SU-DHL-6 (cell line): Measurements from ENCODE around the gene ABHD1.

Experiments used
- CTCF ChIP-seq: fragments of 200-600 bp; sonication (generic); IDR thresholded peaks from one replicate; pipeline ENCODE4 v1.5.1; 2017; ENCODE audit warnings: antibody characterized with exemption, mild to moderate bottlenecking, low read length, moderate library complexity; ENCODE audit not compliant: insufficient read depth, poor library complexity, severe bottlenecking
- EZH2phosphoT487 ChIP-seq: fragments of 200-600 bp; sonication (generic), shearing (Covaris generic); conservative IDR thresholded peaks from 2 replicates; pipeline ENCODE4 v1.6.1; 2018; ENCODE audit warnings: mild to moderate bottlenecking, antibody characterized with exemption, low read length, moderate library complexity, mixed read lengths

GRCh38 chr2:27086090-27086723, 37.4 kb upstream of the ABHD1 start:
- TF ChIP-seq EZH2phosphoT487 (no peak), CTCF (peak; percentile 64)
